HepG2 (cell line): ENCODE measurements around the gene LDLRAP1. TPM values are rescaled to one million over a fixed set of nuclear protein-coding genes. Genes with fewer than 3 reads are reported as not detected.

Experiments
- ATAC-seq: fragments of 200-7000 bp; cut with Tn5 transposase; 3 replicates; pipeline ENCODE4 v1.9.1; 2020; ENCODE audit warnings: mild to moderate bottlenecking, moderate library complexity
- BruUV-seq: library from RNA; stranded (reverse); fragments of 400-500 nt; replicated peaks from 2 replicates; lab custom pipeline; 2021; lab: Mats Ljungman, UMichigan
- CTCF ChIA-PET: fragments of 300-600 bp; formaldehyde crosslinking; extraction: SDS; loops from one replicate; lab custom pipeline; 2021; ENCODE audit warnings: low total read pairs, inconsistent platforms, low intra/inter-chr PET ratio; lab: Yijun Ruan, JAX
- POLR2A ChIA-PET: fragments of 350-600 bp; sonication (Branson Sonifier 250); formaldehyde crosslinking; loops from one replicate; lab custom pipeline; 2020; ENCODE audit warnings: antibody characterized with exemption, inconsistent platforms; lab: Yijun Ruan, JAX
- DNase-seq: peaks from one replicate; pipeline ENCODE4 v3.0.0-alpha.2; 2015; ENCODE audit warnings: low spot score
- FAIRE-seq: peaks from 3 replicates; lab custom pipeline; 2011; peaks lifted over from hg19 to GRCh38; lab: Jason Lieb, UNC
- H2AFZ ChIP-seq: one replicate; pipeline ENCODE4 v1.6.1; 2011; ENCODE audit warnings: low read length, inconsistent platforms
- H3K27ac ChIP-seq: fragments of 300-600 bp; 3 replicates; pipeline ENCODE4 v1.8.0; 2011; ENCODE audit warnings: mixed run types, mild to moderate bottlenecking, mixed read lengths, low read length, inconsistent platforms; ENCODE audit not compliant: insufficient read depth; ENCODE audit errors: extremely low read length
- H3K27me3 ChIP-seq, 2 experiments: fragments of 200-600 bp in 1 of 2; 2 replicates in 1 of 2; 3 replicates in 1 of 2; pipeline versions ENCODE4 v1.6.0 to v1.8.0; 2011; ENCODE audit warnings: low read length in 2 of 2, mild to moderate bottlenecking in 2 of 2, moderate library complexity in 2 of 2, inconsistent platforms in 1 of 2; ENCODE audit not compliant: insufficient read depth in 2 of 2, control insufficient read depth in 1 of 2
- H3K36me3 ChIP-seq, 2 experiments: fragments of 200-600 bp in 1 of 2; replicated peaks in 1 of 2; 2 replicates in 1 of 2; 3 replicates in 1 of 2; pipeline versions ENCODE4 v1.5.1 to v1.8.0; 2011; ENCODE audit warnings: low read length in 2 of 2, inconsistent platforms in 1 of 2; ENCODE audit not compliant: insufficient read depth in 2 of 2, control insufficient read depth in 1 of 2
- H3K4me1 ChIP-seq: 2 replicates; pipeline ENCODE4 v1.5.1; 2012; ENCODE audit warnings: low read length, inconsistent platforms; ENCODE audit not compliant: insufficient read depth
- H3K4me2 ChIP-seq: 2 replicates; pipeline ENCODE4 v1.6.0; 2011; ENCODE audit warnings: low read depth, low read length, inconsistent platforms
- H3K4me3 ChIP-seq, 3 experiments: fragments of 200-600 bp in 1 of 3; sonication (generic), shearing (Covaris generic) in 1 of 3; replicated peaks in 1 of 3; 2 replicates each; pipeline ENCODE4 v1.5.1; 2011 to 2016; ENCODE audit warnings: low read length in 3 of 3, inconsistent platforms in 2 of 3, low read depth in 2 of 3, mild to moderate bottlenecking in 2 of 3, control low read depth in 1 of 3, mixed read lengths in 1 of 3; ENCODE audit not compliant: insufficient read depth in 1 of 3
- H3K79me2 ChIP-seq: one replicate; pipeline ENCODE4 v1.6.1; 2011; ENCODE audit warnings: low read length, inconsistent platforms; ENCODE audit not compliant: insufficient read depth
- H3K9ac ChIP-seq: 2 replicates; pipeline ENCODE4 v1.6.0; 2011; ENCODE audit warnings: mild to moderate bottlenecking, low read depth, low read length, inconsistent platforms; ENCODE audit not compliant: insufficient read depth
- H3K9me3 ChIP-seq: 2 replicates; pipeline ENCODE4 v1.5.1; 2012; ENCODE audit warnings: mild to moderate bottlenecking, low read length
- H4K20me1 ChIP-seq: 2 replicates; pipeline ENCODE4 v1.6.0; 2011; ENCODE audit warnings: inconsistent platforms, mild to moderate bottlenecking, low read length, moderate library complexity; ENCODE audit not compliant: insufficient read depth
- CBX2 ChIP-seq, 2 experiments: fragments of 200-600 bp in 1 of 2; sonication (generic); formaldehyde crosslinking in 1 of 2; IDR thresholded peaks; 2 replicates each; pipeline versions ENCODE4 v1.7.0 to v1.8.1; 2018 to 2022; ENCODE audit warnings: low read depth in 2 of 2, low read length in 1 of 2, mild to moderate bottlenecking in 1 of 2, missing genetic modification reagents in 1 of 2
- CREM ChIP-seq, 2 experiments: sonication (generic) in 1 of 2; formaldehyde crosslinking in 1 of 2; IDR thresholded peaks; 2 replicates each; pipeline versions ENCODE4 v1.4.0 to v1.6.1; 2016 to 2020; ENCODE audit warnings: antibody characterized with exemption in 1 of 2, mild to moderate bottlenecking in 1 of 2, missing genetic modification reagents in 1 of 2
- FOXO1 ChIP-seq: sonication (generic); formaldehyde crosslinking; IDR thresholded peaks from 2 replicates; pipeline ENCODE4 v1.4.0; 2020; ENCODE audit warnings: missing genetic modification reagents
- MEIS2 ChIP-seq: sonication (generic); formaldehyde crosslinking; IDR thresholded peaks from 2 replicates; pipeline ENCODE4 v1.9.0; 2021; ENCODE audit warnings: mild to moderate bottlenecking, missing genetic modification reagents
- RNF2 ChIP-seq: fragments of 450-650 bp; conservative IDR thresholded peaks from 2 replicates; pipeline ENCODE4 v1.6.1; 2016; ENCODE audit warnings: low read depth
- SMAD9 ChIP-seq: sonication (generic); formaldehyde crosslinking; IDR thresholded peaks from 2 replicates; pipeline ENCODE4 v1.5.1; 2020; ENCODE audit warnings: mild to moderate bottlenecking, missing genetic modification reagents
- SP1 ChIP-seq, 2 experiments: fragments of 450-650 bp in 1 of 2; sonication (generic) in 1 of 2; formaldehyde crosslinking in 1 of 2; IDR thresholded peaks; 2 replicates each; pipeline versions ENCODE4 v1.4.0 to v1.6.1; 2016 to 2020; ENCODE audit warnings: missing genetic modification reagents in 1 of 2
- UBTF ChIP-seq: sonication (generic); formaldehyde crosslinking; IDR thresholded peaks from 2 replicates; pipeline ENCODE4 v1.4.0; 2020; ENCODE audit warnings: mild to moderate bottlenecking, missing genetic modification reagents
- ZBTB39 ChIP-seq: sonication (generic); formaldehyde crosslinking; IDR thresholded peaks from 2 replicates; pipeline ENCODE4 v1.5.0; 2020; ENCODE audit warnings: missing genetic modification reagents
- ZNF740 ChIP-seq: sonication (generic); formaldehyde crosslinking; IDR thresholded peaks from 2 replicates; pipeline ENCODE4 v1.4.0; 2020; ENCODE audit warnings: missing genetic modification reagents
- WGBS: methylation state at CpG from one replicate; pipeline ENCODE4 v1.1.6; 2017; ENCODE audit warnings: low lambda C conversion rate; 5-methylcytosine and 5-hydroxymethylcytosine counted together
- in situ Hi-C: cut with HindIII; loops from 2 replicates; pipeline ENCODE4 v1.10.0; 2017; ENCODE audit warnings: low pct_unique_long_range_greater_than_20kb; ENCODE audit not compliant: extremely low pct_ligation_motif_present
- intact Hi-C: fragments of 100-400 bp; cut with micrococcal nuclease; formaldehyde crosslinking; loops from one replicate; pipeline ENCODE4 v1.10.0; 2022; ENCODE audit not compliant: unreplicated experiment
- polyA plus RNA-seq, 8 experiments: library from polyadenylated mRNA; depleted of rRNA in 3 of 8; stranded (reverse) in 7 of 8; unstranded in 1 of 8; fragments of >200 nt; fragmentation: Illumina TruSeq in 4 of 8; extraction: Trizol in 4 of 8; gene quantifications; 2 replicates each; pipeline versions ENCODE4 v1.2.1 to v1.2.3, GENCODE V29; 2011 to 2016; ENCODE audit warnings: low read depth in 4 of 8, missing spikeins in 1 of 8, mixed read lengths in 1 of 8; ENCODE audit not compliant: insufficient read depth in 1 of 8
- total RNA-seq, 5 experiments: library from RNA; depleted of rRNA; stranded (reverse); fragments of >200 nt; fragmentation: Illumina TruSeq; extraction: Trizol; gene quantifications; 2 replicates each; pipeline ENCODE4 v1.2.3, GENCODE V29; 2016; ENCODE audit warnings: low read depth in 1 of 5
- TF ChIP-seq, protein P1 (sequence below): sonication (generic); formaldehyde crosslinking; IDR thresholded peaks from 2 replicates; pipeline ENCODE4 v1.4.0; 2020; ENCODE audit warnings: mild to moderate bottlenecking, missing genetic modification reagents

LDLRAP1 gene
- total and polyA plus RNA-seq, 2 of the 13 experiments (the other 11 are each of a cell fraction or from before 2014, with no cell fraction given): 7.2 to 12.1 TPM

DNA sequence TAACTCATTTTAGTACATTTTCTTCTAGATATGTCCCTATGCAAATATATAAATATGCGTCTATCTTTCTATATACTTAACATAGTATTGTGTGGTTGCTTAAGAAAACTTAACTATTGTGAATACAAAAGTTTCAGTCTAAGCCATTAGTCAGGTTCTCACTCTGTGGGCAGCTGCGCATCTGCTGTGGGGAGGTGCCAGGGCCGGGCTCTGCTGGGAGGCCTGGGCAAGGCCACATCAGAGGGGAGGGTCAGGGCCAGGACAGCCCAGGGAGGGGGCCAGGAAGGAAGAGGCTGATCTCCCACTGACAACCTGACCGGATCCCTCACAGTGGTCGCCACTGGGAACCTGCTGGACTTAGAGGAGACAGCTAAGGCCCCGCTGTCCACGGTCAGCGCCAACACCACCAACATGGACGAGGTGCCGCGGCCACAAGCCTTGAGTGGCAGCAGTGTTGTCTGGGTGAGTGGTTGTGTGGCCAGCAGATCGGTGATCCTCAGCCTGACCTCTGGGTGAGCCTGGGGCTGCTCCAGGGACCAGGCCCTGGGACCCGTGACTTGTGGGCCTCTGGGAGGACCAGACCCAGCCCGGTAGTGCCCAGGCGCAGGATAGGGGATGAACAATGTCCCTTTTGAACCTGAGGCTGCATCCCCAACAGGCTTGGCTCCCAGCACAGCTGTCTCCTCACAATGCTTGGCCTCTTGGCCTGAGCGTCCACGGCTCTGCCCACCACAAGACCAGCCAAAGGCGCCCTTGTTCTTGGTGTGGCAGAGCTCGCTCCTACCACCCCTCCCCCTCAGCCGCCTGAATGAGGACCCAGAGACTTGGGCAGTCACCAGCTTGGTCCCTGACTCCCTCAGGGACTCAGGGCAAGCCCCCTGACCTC, 20.2 kb downstream of the LDLRAP1 start:
- DNase-seq (no peak), ATAC-seq (no peak), FAIRE-seq (no peak)
- peaks cover 22% of the 10 kb centered on the region for H3K4me1 ChIP-seq
- H3K9me3 ChIP-seq: no peaks in the 10 kb centered on the region
- BruUV-seq: no TSS peak
- no peak overlapping the region for H3K4me3 ChIP-seq
- H3K36me3 ChIP-seq: peaks cover 4 to 6% of the 10 kb centered on the region in 2 experiments; a peak in 2 of 5 replicates
- TF ChIP-seq UBTF (CRISPR knock-in tag) (no peak), FOXO1 (CRISPR knock-in tag) (no peak), SMAD9 (CRISPR knock-in tag) (no peak), CREM (IDR thresholded peaks at IDR 0.05) (no peak), CREM (CRISPR knock-in tag; IDR thresholded peaks at IDR 0.05) (no peak), RNF2 (no peak), CBX2 (IDR thresholded peaks at IDR 0.05; ENCODE audit: low read depth, low read length) (no peak), CBX2 (CRISPR knock-in tag; IDR thresholded peaks at IDR 0.05; ENCODE audit: low read depth) (no peak), ZNF740 (CRISPR knock-in tag) (no peak), ZBTB39 (CRISPR knock-in tag) (no peak), MEIS2 (CRISPR knock-in tag) (no peak), SP1 (IDR thresholded peaks at IDR 0.05) (no peak), SP1 (CRISPR knock-in tag; IDR thresholded peaks at IDR 0.05) (no peak)
- TF ChIP-seq, protein P1, sequence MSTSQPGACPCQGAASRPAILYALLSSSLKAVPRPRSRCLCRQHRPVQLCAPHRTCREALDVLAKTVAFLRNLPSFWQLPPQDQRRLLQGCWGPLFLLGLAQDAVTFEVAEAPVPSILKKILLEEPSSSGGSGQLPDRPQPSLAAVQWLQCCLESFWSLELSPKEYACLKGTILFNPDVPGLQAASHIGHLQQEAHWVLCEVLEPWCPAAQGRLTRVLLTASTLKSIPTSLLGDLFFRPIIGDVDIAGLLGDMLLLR: no peak
- WGBS: 96% methylated on average over 4 of the region's 20 CpGs
- H3K9ac ChIP-seq: no peak overlapping the region
- intact Hi-C loops (no loop called here), in situ Hi-C loops (no loop called here)
- no peaks in the 10 kb centered on the region for H4K20me1 ChIP-seq
- no peaks in the 10 kb centered on the region for H3K79me2 ChIP-seq
- H3K27me3 ChIP-seq: no peaks in the 10 kb centered on the region
- no peak overlapping the region for H3K4me2 ChIP-seq
- H2AFZ ChIP-seq: no peak overlapping the region
- POLR2A ChIA-PET: no interaction called here
- CTCF ChIA-PET: no interaction called here
- H3K27ac ChIP-seq: no peak overlapping the region
